ENCODE measurements around the gene PDE11A.
"Not testable (repeated sequence)": the region's sequence is repeated elsewhere in the genome, so short reads cannot be mapped to it uniquely, and the experiment has no call there.

DNA sequence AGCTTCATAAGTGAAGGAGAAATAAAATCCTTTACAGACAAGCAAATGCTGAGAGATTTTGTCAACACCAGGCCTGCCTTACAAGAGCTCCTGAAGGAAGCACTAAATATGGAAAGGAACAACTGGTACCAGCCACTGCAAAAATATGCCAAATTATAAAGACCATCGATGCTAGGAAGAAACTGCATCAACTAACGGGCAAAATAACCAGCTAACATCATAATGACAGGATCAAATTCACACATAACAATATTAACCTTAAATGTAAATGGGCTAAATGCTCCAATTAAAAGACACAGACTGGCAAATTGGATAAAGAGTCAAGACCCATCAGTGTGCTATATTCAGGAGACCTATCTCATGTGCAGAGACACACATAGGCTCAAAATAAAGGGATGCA lies 21.3 kb downstream of the PDE11A start:
- TF ChIP-seq, protein P1, sequence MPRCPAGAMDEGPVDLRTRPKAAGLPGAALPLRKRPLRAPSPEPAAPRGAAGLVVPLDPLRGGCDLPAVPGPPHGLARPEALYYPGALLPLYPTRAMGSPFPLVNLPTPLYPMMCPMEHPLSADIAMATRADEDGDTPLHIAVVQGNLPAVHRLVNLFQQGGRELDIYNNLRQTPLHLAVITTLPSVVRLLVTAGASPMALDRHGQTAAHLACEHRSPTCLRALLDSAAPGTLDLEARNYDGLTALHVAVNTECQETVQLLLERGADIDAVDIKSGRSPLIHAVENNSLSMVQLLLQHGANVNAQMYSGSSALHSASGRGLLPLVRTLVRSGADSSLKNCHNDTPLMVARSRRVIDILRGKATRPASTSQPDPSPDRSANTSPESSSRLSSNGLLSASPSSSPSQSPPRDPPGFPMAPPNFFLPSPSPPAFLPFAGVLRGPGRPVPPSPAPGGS (CRISPR knock-in tag; IDR thresholded peaks at IDR 0.05), result not testable (repeated sequence)
- not testable (repeated sequence) for TF ChIP-seq FOSL1 (CRISPR knock-in tag; IDR thresholded peaks at IDR 0.05; ENCODE audit: borderline replicate concordance); ATF3 (CRISPR knock-in tag; IDR thresholded peaks at IDR 0.05); STAT6 (CRISPR knock-in tag; IDR thresholded peaks at IDR 0.05; ENCODE audit: borderline replicate concordance); ZNF501 (CRISPR knock-in tag; IDR thresholded peaks at IDR 0.05); KDM1A (CRISPR knock-in tag; IDR thresholded peaks at IDR 0.05); ZIK1 (CRISPR knock-in tag; IDR thresholded peaks at IDR 0.05; ENCODE audit: borderline replicate concordance, low read depth)
- TF ChIP-seq, protein P2, sequence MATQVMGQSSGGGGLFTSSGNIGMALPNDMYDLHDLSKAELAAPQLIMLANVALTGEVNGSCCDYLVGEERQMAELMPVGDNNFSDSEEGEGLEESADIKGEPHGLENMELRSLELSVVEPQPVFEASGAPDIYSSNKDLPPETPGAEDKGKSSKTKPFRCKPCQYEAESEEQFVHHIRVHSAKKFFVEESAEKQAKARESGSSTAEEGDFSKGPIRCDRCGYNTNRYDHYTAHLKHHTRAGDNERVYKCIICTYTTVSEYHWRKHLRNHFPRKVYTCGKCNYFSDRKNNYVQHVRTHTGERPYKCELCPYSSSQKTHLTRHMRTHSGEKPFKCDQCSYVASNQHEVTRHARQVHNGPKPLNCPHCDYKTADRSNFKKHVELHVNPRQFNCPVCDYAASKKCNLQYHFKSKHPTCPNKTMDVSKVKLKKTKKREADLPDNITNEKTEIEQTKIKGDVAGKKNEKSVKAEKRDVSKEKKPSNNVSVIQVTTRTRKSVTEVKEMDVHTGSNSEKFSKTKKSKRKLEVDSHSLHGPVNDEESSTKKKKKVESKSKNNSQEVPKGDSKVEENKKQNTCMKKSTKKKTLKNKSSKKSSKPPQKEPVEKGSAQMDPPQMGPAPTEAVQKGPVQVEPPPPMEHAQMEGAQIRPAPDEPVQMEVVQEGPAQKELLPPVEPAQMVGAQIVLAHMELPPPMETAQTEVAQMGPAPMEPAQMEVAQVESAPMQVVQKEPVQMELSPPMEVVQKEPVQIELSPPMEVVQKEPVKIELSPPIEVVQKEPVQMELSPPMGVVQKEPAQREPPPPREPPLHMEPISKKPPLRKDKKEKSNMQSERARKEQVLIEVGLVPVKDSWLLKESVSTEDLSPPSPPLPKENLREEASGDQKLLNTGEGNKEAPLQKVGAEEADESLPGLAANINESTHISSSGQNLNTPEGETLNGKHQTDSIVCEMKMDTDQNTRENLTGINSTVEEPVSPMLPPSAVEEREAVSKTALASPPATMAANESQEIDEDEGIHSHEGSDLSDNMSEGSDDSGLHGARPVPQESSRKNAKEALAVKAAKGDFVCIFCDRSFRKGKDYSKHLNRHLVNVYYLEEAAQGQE (IDR thresholded peaks at IDR 0.05; ENCODE audit: borderline replicate concordance in 1 of 2, low read depth in 1 of 2, low read length in 2 of 2), result not testable (repeated sequence)
- TF ChIP-seq, protein P3, sequence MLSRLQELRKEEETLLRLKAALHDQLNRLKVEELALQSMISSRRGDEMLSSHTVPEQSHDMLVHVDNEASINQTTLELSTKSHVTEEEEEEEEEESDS (CRISPR knock-in tag; IDR thresholded peaks at IDR 0.05; ENCODE audit: borderline replicate concordance), result not testable (repeated sequence)
